ENCODE data around the gene CATSPER2.

GRCh38 chr15:43625106-43625505, 23.5 kb downstream of the CATSPER2 start:
- TF ChIP-seq CTCF (IDR thresholded peaks at IDR 0.05) (no peak), POLR2A (IDR thresholded peaks at IDR 0.05) (no peak)
